GM12801 (cell line): Measurements from ENCODE around the gene TBCD.

Source experiments
- TF ChIP-seq, protein P1 (sequence below): IDR thresholded peaks from one replicate; pipeline ENCODE4 v1.5.1; 2011; ENCODE audit warnings: control low read depth; ENCODE audit not compliant: insufficient read length; ENCODE audit errors: extremely low read depth

TBCD gene

DNA sequence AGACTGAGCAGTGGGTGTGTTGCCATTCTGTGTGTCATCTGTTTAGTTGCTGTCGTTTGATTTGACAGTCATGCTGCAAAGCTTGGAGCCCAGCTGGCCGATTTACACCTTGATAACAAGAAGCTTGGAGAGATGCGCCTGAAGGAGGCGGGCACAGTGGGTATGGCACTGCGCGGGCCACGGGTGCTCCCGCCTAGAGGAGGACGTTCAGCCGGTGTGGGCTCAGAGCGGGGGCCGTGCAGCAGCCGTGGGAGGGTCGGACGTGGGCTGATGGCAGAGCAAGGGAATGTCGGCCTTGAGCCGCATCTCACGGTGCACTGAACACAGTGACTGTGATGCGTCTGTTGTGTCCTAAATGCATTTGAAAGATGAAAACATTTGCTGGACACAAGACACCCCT lies 31.7 kb upstream of the TBCD start:
- TF ChIP-seq, protein P1, sequence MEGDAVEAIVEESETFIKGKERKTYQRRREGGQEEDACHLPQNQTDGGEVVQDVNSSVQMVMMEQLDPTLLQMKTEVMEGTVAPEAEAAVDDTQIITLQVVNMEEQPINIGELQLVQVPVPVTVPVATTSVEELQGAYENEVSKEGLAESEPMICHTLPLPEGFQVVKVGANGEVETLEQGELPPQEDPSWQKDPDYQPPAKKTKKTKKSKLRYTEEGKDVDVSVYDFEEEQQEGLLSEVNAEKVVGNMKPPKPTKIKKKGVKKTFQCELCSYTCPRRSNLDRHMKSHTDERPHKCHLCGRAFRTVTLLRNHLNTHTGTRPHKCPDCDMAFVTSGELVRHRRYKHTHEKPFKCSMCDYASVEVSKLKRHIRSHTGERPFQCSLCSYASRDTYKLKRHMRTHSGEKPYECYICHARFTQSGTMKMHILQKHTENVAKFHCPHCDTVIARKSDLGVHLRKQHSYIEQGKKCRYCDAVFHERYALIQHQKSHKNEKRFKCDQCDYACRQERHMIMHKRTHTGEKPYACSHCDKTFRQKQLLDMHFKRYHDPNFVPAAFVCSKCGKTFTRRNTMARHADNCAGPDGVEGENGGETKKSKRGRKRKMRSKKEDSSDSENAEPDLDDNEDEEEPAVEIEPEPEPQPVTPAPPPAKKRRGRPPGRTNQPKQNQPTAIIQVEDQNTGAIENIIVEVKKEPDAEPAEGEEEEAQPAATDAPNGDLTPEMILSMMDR, result no peak

DNA sequence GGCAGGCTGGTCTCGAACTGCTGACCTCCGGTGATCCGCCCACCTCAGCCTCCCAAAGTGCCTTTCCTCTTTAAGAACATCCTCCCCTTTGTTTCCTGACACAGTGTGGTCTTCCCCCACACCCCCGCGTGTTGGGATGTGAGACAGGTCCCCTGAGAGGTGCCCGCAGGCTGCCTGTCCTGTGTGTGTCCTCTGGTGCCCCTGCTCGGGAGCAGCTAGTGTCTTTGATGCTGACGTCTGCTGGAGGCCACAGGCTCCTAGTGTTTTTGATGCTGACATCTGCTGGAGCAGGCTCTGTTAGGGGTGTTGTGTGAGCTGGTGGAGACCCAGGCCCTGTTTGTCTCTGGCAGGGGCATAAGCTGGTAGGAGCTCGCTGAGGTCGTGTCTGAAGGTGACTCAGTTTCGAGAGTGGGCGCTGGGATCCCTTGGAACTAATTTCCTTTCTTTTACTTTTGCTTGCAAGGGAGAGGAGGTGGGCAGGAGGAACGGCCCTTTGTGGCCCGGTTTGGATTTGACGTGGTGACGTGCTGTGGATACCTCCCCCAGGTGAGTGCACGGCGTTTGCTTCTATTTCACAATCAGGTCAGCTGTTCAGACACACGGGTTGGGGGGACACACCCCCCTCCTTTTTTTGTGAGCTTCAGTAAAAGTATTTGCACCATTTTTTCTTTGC lies 29.4 kb upstream of the TBCD start:
- TF ChIP-seq, protein P1, result no peak

DNA sequence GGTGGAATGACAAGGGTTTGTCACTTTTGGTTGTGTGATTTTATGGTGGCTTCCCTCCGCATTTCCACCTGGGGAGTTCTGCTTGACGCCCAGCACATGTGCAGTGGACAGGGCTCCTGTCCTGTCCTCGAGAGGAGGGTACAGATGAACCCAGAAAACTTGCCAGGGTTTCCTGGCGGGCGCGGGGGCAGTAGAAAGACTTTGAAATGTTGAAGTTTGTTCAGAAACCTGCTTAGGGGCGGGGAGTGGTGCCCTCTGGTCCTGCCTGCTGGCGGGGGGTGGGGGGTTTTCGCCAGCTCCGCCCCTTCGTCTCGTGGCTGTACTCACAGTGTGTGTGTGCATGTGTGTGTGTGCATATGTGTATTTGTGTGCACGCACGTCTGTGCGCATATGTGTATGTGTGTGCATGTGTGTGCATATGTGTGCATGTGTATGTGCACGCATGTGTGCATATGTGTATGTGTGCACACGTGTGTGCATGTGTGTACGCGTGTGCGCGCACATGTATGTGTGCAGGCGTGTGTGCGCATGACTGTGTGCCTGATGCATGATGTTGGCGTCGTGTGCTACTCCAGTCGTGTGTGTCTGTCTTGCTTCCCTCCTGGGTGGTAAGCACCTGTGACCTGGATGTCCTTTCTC lies 28.6 kb upstream of the TBCD start:
- TF ChIP-seq, protein P1, result no peak

DNA sequence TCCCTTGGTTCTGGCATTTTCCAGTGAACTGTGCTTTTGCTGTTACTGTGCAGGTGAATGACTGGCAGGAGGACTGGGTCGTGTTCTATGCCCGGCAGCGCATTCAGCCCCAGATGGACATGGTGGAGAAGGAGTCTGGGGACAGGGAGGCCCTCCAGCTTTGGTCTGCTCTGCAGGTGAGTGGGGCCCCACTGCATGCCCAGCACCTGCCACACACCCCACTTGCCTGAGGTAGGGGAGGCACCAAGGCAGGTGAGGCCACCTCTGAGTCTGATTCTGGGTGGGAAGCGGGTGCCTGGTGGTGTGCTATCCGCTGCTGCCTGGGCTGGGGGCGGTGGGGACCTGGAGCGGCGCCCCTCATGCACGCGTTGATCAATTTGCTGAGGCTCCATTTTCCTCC lies 25.4 kb upstream of the TBCD start:
- TF ChIP-seq, protein P1, result no peak

DNA sequence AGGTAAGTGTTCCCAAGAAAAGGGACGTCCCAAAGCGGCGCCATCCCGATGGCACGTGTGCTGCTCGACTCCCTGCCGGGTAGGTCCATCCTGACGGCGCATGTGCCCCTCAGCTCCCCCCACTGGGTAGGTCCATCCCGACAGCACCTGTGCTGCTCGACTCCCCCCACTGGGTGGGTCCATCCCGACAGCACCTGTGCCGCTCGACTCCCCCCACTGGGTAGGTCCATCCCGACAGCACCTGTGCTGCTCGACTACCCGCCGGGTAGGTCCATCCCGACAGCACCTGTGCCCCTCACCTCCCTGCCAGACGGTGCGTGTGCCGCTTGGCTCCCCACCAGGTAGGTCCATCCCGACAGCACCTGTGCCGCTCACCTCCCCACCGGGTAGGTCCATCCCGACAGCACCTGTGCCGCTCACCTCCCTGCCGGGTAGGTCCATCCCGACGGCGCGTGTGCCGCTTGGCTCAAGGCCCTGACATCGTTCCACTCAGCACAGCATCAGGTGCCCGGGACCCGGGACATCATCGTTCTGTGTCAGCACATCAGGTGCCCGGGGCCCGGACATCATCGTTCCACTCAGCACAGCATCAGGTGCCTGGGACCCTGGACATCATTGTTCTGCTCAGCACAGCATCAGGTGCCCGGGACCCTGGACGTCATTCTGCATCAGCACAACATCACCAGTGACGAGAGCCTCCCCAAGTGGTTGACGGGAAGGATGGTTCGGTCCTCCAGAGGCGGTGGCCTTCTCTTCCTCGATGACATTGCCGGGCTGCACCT lies 22.2 kb upstream of the TBCD start:
- TF ChIP-seq, protein P1, result no peak

DNA sequence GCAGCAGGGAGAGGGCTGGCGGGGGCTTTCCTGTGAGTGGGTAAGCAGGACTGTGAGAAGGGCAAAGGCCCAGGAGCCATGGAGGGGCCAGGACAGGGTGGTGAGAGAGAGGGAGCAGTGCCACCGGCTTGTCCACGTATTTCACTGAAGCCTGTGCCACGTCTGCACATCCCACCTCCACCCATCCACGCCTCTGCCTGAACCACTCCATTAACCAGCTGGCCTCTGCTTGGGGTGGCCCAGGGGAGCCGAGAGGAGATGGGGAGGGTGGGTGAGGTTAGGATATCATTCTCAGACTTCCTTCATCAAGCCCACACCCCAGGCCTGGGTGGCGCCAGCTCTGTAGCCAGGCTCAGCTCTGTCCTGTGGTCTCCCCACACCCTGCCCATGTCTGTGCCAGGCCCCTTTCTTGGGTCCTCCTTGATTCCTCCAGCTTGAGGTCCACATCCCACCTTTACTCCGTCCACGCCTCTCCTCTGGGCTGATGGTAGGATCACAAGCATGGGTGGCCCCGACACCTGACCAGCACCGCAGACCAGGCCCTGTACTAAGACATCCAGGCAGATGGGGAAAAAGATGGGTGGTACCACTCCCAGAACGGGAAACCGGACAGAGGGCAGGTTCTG lies 19.6 kb upstream of the TBCD start:
- TF ChIP-seq, protein P1, result no peak

DNA sequence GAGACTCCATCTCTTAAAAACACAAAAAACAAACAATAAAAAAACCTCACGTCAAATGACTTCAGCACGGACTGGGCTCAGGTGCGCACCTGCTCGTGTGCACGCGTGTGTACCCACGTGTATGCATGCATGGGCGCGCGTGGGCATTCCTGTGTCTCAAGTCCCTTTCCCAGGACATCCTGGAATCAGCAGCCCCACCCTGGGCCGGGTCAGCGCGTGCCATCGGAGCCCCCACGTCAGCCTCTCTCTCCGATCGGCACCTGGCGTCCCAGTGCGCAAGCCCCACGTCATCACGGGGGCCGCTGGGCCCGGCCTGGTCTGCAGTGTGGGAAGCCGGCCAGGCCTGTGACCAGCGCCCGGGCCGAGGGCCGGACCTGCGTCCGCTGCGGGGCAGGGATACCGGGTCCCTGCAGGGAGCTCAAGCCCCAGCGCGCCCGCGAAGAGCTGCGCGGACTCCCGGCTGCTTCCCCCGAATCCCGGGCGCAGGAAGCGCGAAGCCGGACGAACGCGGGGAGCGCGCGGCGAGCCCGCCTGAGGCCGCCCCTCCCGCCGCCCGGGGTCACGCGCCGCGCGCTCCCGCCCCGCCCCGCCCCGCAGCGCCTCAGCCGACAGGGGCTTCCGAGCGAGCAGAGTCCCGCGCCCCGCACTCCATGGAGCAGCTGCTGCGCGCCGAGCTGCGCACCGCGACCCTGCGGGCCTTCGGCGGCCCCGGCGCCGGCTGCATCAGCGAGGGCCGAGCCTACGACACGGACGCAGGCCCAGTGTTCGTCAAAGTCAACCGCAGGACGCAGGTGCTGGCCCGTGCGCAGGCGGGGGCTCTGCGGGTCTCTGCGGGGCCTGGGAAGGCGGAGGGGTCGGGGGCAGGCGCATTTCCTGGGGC lies 16.6 kb upstream of the TBCD start, which contains the start of gene FN3K:
Gene FN3K, plus strand, starts transcription at position 629 of the 880 bp plus-strand sequence. Its CDS starts 22 bp downstream, at position 651.
- TF ChIP-seq, protein P1, result no peak
